Measurements from ENCODE around the gene GSTT4.

Gene GSTT4

GRCh38 chr22:24009227-24010017 lies 4.2 kb upstream of the GSTT4 start:
- TF ChIP-seq ZFX (IDR thresholded peaks at IDR 0.05) (no peak), CTCF (conservative IDR thresholded peaks at IDR 0.05) (no peak)

GRCh38 chr22:24008381-24009226 lies 3.4 kb upstream of the GSTT4 start:
- TF ChIP-seq CTCF (conservative IDR thresholded peaks at IDR 0.05), result no peak
- no peak for TF ChIP-seq ZFX (IDR thresholded peaks at IDR 0.05)
- no peak overlapping the region for H3K27ac ChIP-seq

More at GRCh38 chr22:24009227-24010017, 4.2 kb upstream of the GSTT4 start:
- H3K27ac ChIP-seq, result no peak overlapping the region

GRCh38 chr22:24008022-24008283 lies 2.7 kb upstream of the GSTT4 start:
- H3K27ac ChIP-seq, result peak overlapping the region; percentile 49
- no peak for TF ChIP-seq CTCF (conservative IDR thresholded peaks at IDR 0.05)
- no peak for TF ChIP-seq ZFX (IDR thresholded peaks at IDR 0.05)

DNA sequence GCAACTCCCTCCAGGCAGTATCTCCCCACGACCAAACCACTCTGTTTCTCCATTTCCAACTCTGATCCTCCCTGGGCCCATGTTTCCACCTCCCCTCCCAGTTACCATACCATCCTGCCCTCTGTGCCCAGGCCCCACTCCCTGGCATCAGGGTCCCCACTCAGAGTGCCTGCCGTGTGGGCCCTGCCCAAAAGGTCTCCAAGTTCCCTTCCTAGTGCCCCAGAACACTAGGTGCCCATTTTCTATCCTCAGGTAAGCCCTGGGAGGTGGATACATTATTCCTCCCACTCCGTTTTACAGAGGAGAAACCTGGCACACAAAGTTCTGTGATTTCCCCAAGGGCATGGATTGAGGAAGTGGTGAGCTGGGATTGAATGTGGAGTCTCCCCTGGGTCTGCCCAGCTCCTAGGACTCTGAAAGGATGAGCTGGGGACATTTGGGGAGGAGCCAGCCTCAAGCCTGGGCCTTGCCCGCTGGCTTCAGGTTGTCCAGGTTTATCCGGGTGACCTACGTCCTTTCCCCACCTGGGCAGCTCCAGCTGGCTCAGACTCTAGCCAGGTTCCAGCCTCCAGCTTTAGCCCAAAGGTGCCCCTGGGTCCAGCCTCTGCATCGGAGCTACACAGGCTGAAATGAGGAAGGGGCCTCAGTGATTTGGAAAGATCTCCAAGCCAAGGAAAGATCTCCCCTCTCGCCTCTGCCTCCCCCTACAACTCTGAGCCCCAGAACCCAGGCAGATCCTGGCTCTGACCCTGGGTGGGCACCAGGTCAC lies 2.2 kb upstream of the GSTT4 start:
- no peak for TF ChIP-seq CTCF (conservative IDR thresholded peaks at IDR 0.05)
- no peak for TF ChIP-seq ZFX (IDR thresholded peaks at IDR 0.05)

GRCh38 chr22:24006914-24007214 lies 1.6 kb upstream of the GSTT4 start:
- H3K27ac ChIP-seq, result peak overlapping the region; percentile 49
- TF ChIP-seq ZFX (IDR thresholded peaks at IDR 0.05) (no peak), CTCF (conservative IDR thresholded peaks at IDR 0.05) (no peak)

More for the DNA sequence above, 2.2 kb upstream of the GSTT4 start:
- H3K27ac ChIP-seq, result peak overlapping the region; percentile 49

- peak overlapping the region; percentile 49 for H3K27ac ChIP-seq
- no peak for TF ChIP-seq CTCF (conservative IDR thresholded peaks at IDR 0.05)
- no peak for TF ChIP-seq ZFX (IDR thresholded peaks at IDR 0.05)
Measured at GRCh38 chr22:24006207-24006913, 1.1 kb upstream of the GSTT4 start.
